Measurements from ENCODE around the gene PTPRB.
"Not testable (repeated sequence)": the region's sequence is repeated elsewhere in the genome, so short reads cannot be mapped to it uniquely, and the experiment has no call there.

PTPRB gene

GRCh38 chr12:70536650-70537049 lies 100.6 kb downstream of the PTPRB start:
- no peak for DNase-seq

GRCh38 chr12:70535896-70536374 lies 101.3 kb downstream of the PTPRB start:
- DNase-seq, result no peak

GRCh38 chr12:70534466-70534865 lies 102.8 kb downstream of the PTPRB start:
- DNase-seq, result peak in 2 of 4 experiments; percentile 1 to 3

GRCh38 chr12:70529647-70530046 lies 107.6 kb downstream of the PTPRB start:
- no peak for DNase-seq

GRCh38 chr12:70520847-70521246 lies 116.4 kb downstream of the PTPRB start:
- no peak for DNase-seq

- DNase-seq, result no peak
Observed at GRCh38 chr12:70513426-70513825, 123.8 kb downstream of the PTPRB start.

- DNase-seq, result no peak
Observed at GRCh38 chr12:70508178-70508577, 129.1 kb downstream of the PTPRB start.

- DNase-seq, result no peak
Observed at GRCh38 chr12:70507442-70507841, 129.8 kb downstream of the PTPRB start.

- DNase-seq, result no peak
Observed at GRCh38 chr12:70497508-70497907, 139.7 kb downstream of the PTPRB start.

- peak in 2 of 4 experiments; percentile 0 to 1 for DNase-seq
Observed at GRCh38 chr12:70492904-70493303, 144.3 kb downstream of the PTPRB start.

GRCh38 chr12:70490928-70491327 lies 146.3 kb downstream of the PTPRB start:
- not testable (repeated sequence) for DNase-seq

- peak in 1 of 4 experiments; percentile 0 for DNase-seq
Observed at GRCh38 chr12:70487440-70487839, 149.8 kb downstream of the PTPRB start.

GRCh38 chr12:70486588-70486987 lies 150.6 kb downstream of the PTPRB start:
- DNase-seq, result peak in 1 of 4 experiments; percentile 0

GRCh38 chr12:70485704-70486103 lies 151.5 kb downstream of the PTPRB start:
- DNase-seq, result peak in 1 of 4 experiments; percentile 0

- DNase-seq, result peak in 1 of 4 experiments; percentile 0
Observed at GRCh38 chr12:70484464-70484863, 152.8 kb downstream of the PTPRB start.

- no peak for DNase-seq
Observed at GRCh38 chr12:70482764-70483163, 154.5 kb downstream of the PTPRB start.

- DNase-seq, result peak in 2 of 4 experiments; percentile 3 to 21
Observed at GRCh38 chr12:70469221-70469820, 167.9 kb downstream of the PTPRB start.

- DNase-seq, result peak in 1 of 4 experiments; percentile 0
Observed at GRCh38 chr12:70468741-70469140, 168.5 kb downstream of the PTPRB start.

- DNase-seq, result peak in 1 of 4 experiments; percentile 0
Observed at GRCh38 chr12:70467918-70468733, 169.1 kb downstream of the PTPRB start.

- peak in 1 of 4 experiments; percentile 0 for DNase-seq
Observed at GRCh38 chr12:70467476-70467875, 169.8 kb downstream of the PTPRB start.

- peak in 1 of 4 experiments; percentile 0 for DNase-seq
Observed at GRCh38 chr12:70466753-70467152, 170.5 kb downstream of the PTPRB start.

Measured in suppressor macrophage (primary cell).